Calu3 (cell line): ENCODE data around the gene FFAR1. TPM values are rescaled to one million over a fixed set of nuclear protein-coding genes. Genes with fewer than 3 reads are reported as not detected.

Source experiments
- BruUV-seq: library from RNA; stranded (reverse); fragments of 400-500 nt; replicated peaks from 2 replicates; lab custom pipeline; 2021; lab: Mats Ljungman, UMichigan
- CTCF ChIA-PET: fragments of 300-600 bp; sonication (Branson Sonifier 250); formaldehyde crosslinking; loops from one replicate; lab custom pipeline; 2022; ENCODE audit warnings: antibody characterized with exemption; lab: Charles Lee
- DNase-seq: peaks from one replicate; pipeline ENCODE4 v3.0.0; 2022
- H3K27ac Mint-ChIP-seq: one replicate; pipeline ENCODE4 v1.8.0; 2022; ENCODE audit warnings: mixed read lengths; ENCODE audit not compliant: unreplicated experiment
- H3K27me3 Mint-ChIP-seq: one replicate; pipeline ENCODE4 v1.8.0; 2022; ENCODE audit warnings: mixed read lengths; ENCODE audit not compliant: unreplicated experiment
- H3K36me3 Mint-ChIP-seq: one replicate; pipeline ENCODE4 v1.8.0; 2022; ENCODE audit warnings: mild to moderate bottlenecking, moderate library complexity, mixed read lengths; ENCODE audit not compliant: insufficient read depth, unreplicated experiment
- H3K4me1 Mint-ChIP-seq: one replicate; pipeline ENCODE4 v1.8.0; 2022; ENCODE audit warnings: mild to moderate bottlenecking, low read depth, mixed read lengths; ENCODE audit not compliant: unreplicated experiment
- H3K4me3 Mint-ChIP-seq: one replicate; pipeline ENCODE4 v1.8.0; 2022; ENCODE audit warnings: mild to moderate bottlenecking, low read depth, moderate library complexity, mixed read lengths; ENCODE audit not compliant: unreplicated experiment
- H3K9me3 Mint-ChIP-seq: one replicate; pipeline ENCODE4 v1.8.0; 2022; ENCODE audit warnings: low read depth, mixed read lengths; ENCODE audit not compliant: unreplicated experiment
- CTCF ChIP-seq: fragments of 200-600 bp; IDR thresholded peaks from one replicate; pipeline ENCODE4 v1.8.0; 2022; ENCODE audit warnings: antibody characterized with exemption; ENCODE audit not compliant: unreplicated experiment
- intact Hi-C: fragments of 100-400 bp; cut with micrococcal nuclease; formaldehyde crosslinking; loops from one replicate; pipeline ENCODE4 v1.10.0; 2022; ENCODE audit not compliant: unreplicated experiment
- total RNA-seq: library from RNA; stranded (reverse); gene quantifications from 2 replicates; pipeline ENCODE4 v1.2.3, GENCODE V29; 2022

FFAR1 gene
- total RNA-seq, 1 experiment from 2014 or later: not detected

GRCh38 chr19:35337984-35338296 is 9.8 kb upstream of the FFAR1 start:
- Mint-ChIP-seq H3K27ac (no peak overlapping the region), H3K4me1 (no peaks in the 10 kb centered on the region), H3K27me3 (peaks cover 30% of the 10 kb centered on the region), H3K9me3 (no peaks in the 10 kb centered on the region), H3K4me3 (no peak overlapping the region), H3K36me3 (no peaks in the 10 kb centered on the region)
- DNase-seq: no peak
- CTCF ChIA-PET: interaction anchor here (0.6 kb wide), 1 partner anchor 243 kb away, joined by 4 read pairs; no protein-coding TSS in a partner anchor
- no TSS peak for BruUV-seq
- TF ChIP-seq CTCF: no peak
- intact Hi-C loops: no loop called here

GRCh38 chr19:35340431-35340830 is 7.3 kb upstream of the FFAR1 start:
- no peak overlapping the region for H3K27ac Mint-ChIP-seq
- CTCF ChIA-PET: interaction anchor here (0.6 kb wide), 1 partner anchor 343 kb away, joined by 5 read pairs; no protein-coding TSS in a partner anchor
- intact Hi-C loops: no loop called here
- no peaks in the 10 kb centered on the region for H3K4me1 Mint-ChIP-seq
- DNase-seq: no peak
- no peaks in the 10 kb centered on the region for H3K36me3 Mint-ChIP-seq
- peaks cover 32% of the 10 kb centered on the region for H3K27me3 Mint-ChIP-seq
- no TSS peak for BruUV-seq
- TF ChIP-seq CTCF: no peak
- no peak overlapping the region for H3K4me3 Mint-ChIP-seq
- no peaks in the 10 kb centered on the region for H3K9me3 Mint-ChIP-seq

- no peaks in the 10 kb centered on the region for H3K36me3 Mint-ChIP-seq
- no peak overlapping the region for H3K27ac Mint-ChIP-seq
- H3K4me3 Mint-ChIP-seq: no peak overlapping the region
- TF ChIP-seq CTCF: no peak
- no TSS peak for BruUV-seq
- H3K4me1 Mint-ChIP-seq: no peaks in the 10 kb centered on the region
- no peak for DNase-seq
- intact Hi-C loops: no loop called here
- peaks cover 35% of the 10 kb centered on the region for H3K27me3 Mint-ChIP-seq
- H3K9me3 Mint-ChIP-seq: no peaks in the 10 kb centered on the region
- CTCF ChIA-PET: no interaction called here
Measured at GRCh38 chr19:35341006-35341405, 6.7 kb upstream of the FFAR1 start.

- no peaks in the 10 kb centered on the region for H3K9me3 Mint-ChIP-seq
- no peak for DNase-seq
- no peaks in the 10 kb centered on the region for H3K36me3 Mint-ChIP-seq
- H3K4me1 Mint-ChIP-seq: no peaks in the 10 kb centered on the region
- H3K27me3 Mint-ChIP-seq: peaks cover 42% of the 10 kb centered on the region
- no peak overlapping the region for H3K4me3 Mint-ChIP-seq
- intact Hi-C loops: no loop called here
- BruUV-seq: no TSS peak
- no peak for TF ChIP-seq CTCF
- CTCF ChIA-PET: no interaction called here
- no peak overlapping the region for H3K27ac Mint-ChIP-seq
Measured at GRCh38 chr19:35341565-35342225, 6.0 kb upstream of the FFAR1 start.
